ENCODE results near the gene DYRK4.
A peak's percentile ranks its signal among the peaks of the same experiment; 100 is the strongest.
"Not testable (repeated sequence)": the region's sequence is repeated elsewhere in the genome, so short reads cannot be mapped to it uniquely, and the experiment has no call there.

Gene DYRK4

GRCh38 chr12:4562034-4562657 is at the start of gene DYRK4:
Gene DYRK4, plus strand, starts transcription at chr12:4562208. Its CDS starts 38 bp downstream, at chr12:4562246.
- no peak for DNase-seq

- no peak for DNase-seq
Observed at GRCh38 chr12:4518106-4518728, 43.8 kb upstream of the DYRK4 start.

- DNase-seq = not testable (repeated sequence)
Observed at GRCh38 chr12:4523443-4523842, 38.6 kb upstream of the DYRK4 start.

GRCh38 chr12:4526923-4527546 is 35.0 kb upstream of the DYRK4 start:
- DNase-seq = peak; percentile 13

GRCh38 chr12:4530160-4530559 is 31.8 kb upstream of the DYRK4 start:
- DNase-seq = no peak

- DNase-seq = no peak
Observed at GRCh38 chr12:4530982-4531586, 30.9 kb upstream of the DYRK4 start.

- DNase-seq = no peak
Observed at GRCh38 chr12:4535092-4535491, 26.9 kb upstream of the DYRK4 start.

GRCh38 chr12:4535871-4536270 is 26.1 kb upstream of the DYRK4 start:
- DNase-seq = no peak

GRCh38 chr12:4538207-4539160 is 23.5 kb upstream of the DYRK4 start, which contains the start of gene RAD51AP1:
Gene RAD51AP1, plus strand, starts transcription at chr12:4538890. Its CDS starts 50 bp downstream, at chr12:4538940.
- DNase-seq = peak; percentile 97

GRCh38 chr12:4539167-4539870 is 22.7 kb upstream of the DYRK4 start:
- DNase-seq = no peak

- no peak for DNase-seq
Observed at GRCh38 chr12:4540170-4540569, 21.8 kb upstream of the DYRK4 start.

GRCh38 chr12:4540638-4541037 is 21.4 kb upstream of the DYRK4 start:
- no peak for DNase-seq

- no peak for DNase-seq
Observed at GRCh38 chr12:4545195-4545594, 16.8 kb upstream of the DYRK4 start.

GRCh38 chr12:4552191-4552590 is 9.8 kb upstream of the DYRK4 start:
- no peak for DNase-seq

- DNase-seq = no peak
Observed at GRCh38 chr12:4553943-4554342, 8.1 kb upstream of the DYRK4 start.

GRCh38 chr12:4555804-4556203 is 6.2 kb upstream of the DYRK4 start:
- DNase-seq = no peak

- DNase-seq = no peak
Observed at GRCh38 chr12:4556735-4557530, 5.1 kb upstream of the DYRK4 start.

GRCh38 chr12:4557586-4557985 is 4.4 kb upstream of the DYRK4 start:
- no peak for DNase-seq

- DNase-seq = no peak
Observed at GRCh38 chr12:4558171-4558570, 3.8 kb upstream of the DYRK4 start.

GRCh38 chr12:4563336-4563735 is 1.3 kb downstream of the DYRK4 start:
- no peak for DNase-seq

- no peak for DNase-seq
Observed at GRCh38 chr12:4564818-4565217, 2.8 kb downstream of the DYRK4 start.

Measured in CD4-positive, alpha-beta T cell treated with Interleukin-4 for 4 hours (primary cell).